OCI-LY3 (cell line): ENCODE data around the gene GPR37L1.

Source experiments
- CTCF ChIP-seq: fragments of 200-600, 300-600 bp; sonication (generic); IDR thresholded peaks from 2 replicates; pipeline ENCODE4 v1.5.1; 2014; ENCODE audit warnings: antibody characterized with exemption, low read length, low read depth
- EZH2phosphoT487 ChIP-seq: fragments of 200-600 bp; shearing (Covaris generic); IDR thresholded peaks from 2 replicates; pipeline ENCODE4 v1.6.1; 2018; ENCODE audit warnings: antibody characterized with exemption, mixed run types, low read depth

DNA sequence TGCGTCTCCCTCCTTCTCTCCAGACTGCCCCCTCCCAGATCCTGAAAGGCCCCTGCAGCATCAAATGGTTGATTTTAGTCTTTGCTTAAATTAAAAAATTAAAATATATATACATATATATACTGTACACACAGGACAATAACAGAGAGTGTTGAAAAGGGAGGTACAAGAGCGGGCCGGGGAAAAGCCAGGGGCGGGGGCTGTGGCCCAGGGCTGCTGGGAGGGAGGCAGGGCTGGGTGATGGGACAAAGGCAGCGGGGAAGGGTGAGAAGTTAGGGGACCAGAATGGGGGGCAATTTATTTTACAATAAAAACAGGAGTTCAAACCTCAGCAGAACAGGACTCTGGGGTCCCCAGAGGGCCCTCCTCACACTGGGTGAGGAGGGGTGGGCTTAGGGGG is 11.3 kb downstream of the GPR37L1 start:
- TF ChIP-seq CTCF: no peak
- no peak for TF ChIP-seq EZH2phosphoT487
